NCI-H1048 (cell line): ENCODE data around the gene HSD17B12.
"Not testable (repeated sequence)": the region's sequence is repeated elsewhere in the genome, so short reads cannot be mapped to it uniquely, and the experiment has no call there.

Experiments
- DNase-seq: peaks from one replicate; lab custom pipeline; 2025; lab: John Stamatoyannopoulos, UW

The HSD17B12 gene

GRCh38 chr11:43680521-43681400 is at the start of gene HSD17B12:
Gene HSD17B12, plus strand, starts transcription at chr11:43680738. Its CDS starts 90 bp downstream, at chr11:43680828.
- DNase-seq, result peak; percentile 78

- no peak for DNase-seq
Observed at GRCh38 chr11:43631732-43632131, 48.8 kb upstream of the HSD17B12 start.

GRCh38 chr11:43632181-43632580 is 48.4 kb upstream of the HSD17B12 start:
- no peak for DNase-seq

GRCh38 chr11:43638717-43639116 is 41.8 kb upstream of the HSD17B12 start:
- DNase-seq, result no peak

- DNase-seq, result no peak
Observed at GRCh38 chr11:43639224-43639623, 41.3 kb upstream of the HSD17B12 start.

- no peak for DNase-seq
Observed at GRCh38 chr11:43639920-43640319, 40.6 kb upstream of the HSD17B12 start.

- DNase-seq, result peak; percentile 58
Observed at GRCh38 chr11:43643898-43644620, 36.5 kb upstream of the HSD17B12 start.

GRCh38 chr11:43644621-43645299 is 35.8 kb upstream of the HSD17B12 start:
- no peak for DNase-seq

- no peak for DNase-seq
Observed at GRCh38 chr11:43646767-43647166, 33.8 kb upstream of the HSD17B12 start.

GRCh38 chr11:43648888-43649287 is 31.6 kb upstream of the HSD17B12 start:
- DNase-seq, result no peak

- DNase-seq, result no peak
Observed at GRCh38 chr11:43649501-43649900, 31.0 kb upstream of the HSD17B12 start.

- DNase-seq, result no peak
Observed at GRCh38 chr11:43649921-43650320, 30.6 kb upstream of the HSD17B12 start.

GRCh38 chr11:43663018-43663417 is 17.5 kb upstream of the HSD17B12 start:
- not testable (repeated sequence) for DNase-seq

- no peak for DNase-seq
Observed at GRCh38 chr11:43664295-43664694, 16.2 kb upstream of the HSD17B12 start.

- DNase-seq, result not testable (repeated sequence)
Observed at GRCh38 chr11:43671284-43671683, 9.3 kb upstream of the HSD17B12 start.

GRCh38 chr11:43674560-43674959 is 6.0 kb upstream of the HSD17B12 start:
- no peak for DNase-seq

- no peak for DNase-seq
Observed at GRCh38 chr11:43676933-43677332, 3.6 kb upstream of the HSD17B12 start.

- no peak for DNase-seq
Observed at GRCh38 chr11:43681401-43681942, 934 bp downstream of the HSD17B12 start.

GRCh38 chr11:43682081-43682480 is 1.5 kb downstream of the HSD17B12 start:
- DNase-seq, result not testable (repeated sequence)

GRCh38 chr11:43685440-43685839 is 4.9 kb downstream of the HSD17B12 start:
- no peak for DNase-seq

GRCh38 chr11:43686207-43686606 is 5.7 kb downstream of the HSD17B12 start:
- DNase-seq, result no peak

- DNase-seq, result no peak
Observed at GRCh38 chr11:43687120-43687791, 6.7 kb downstream of the HSD17B12 start.
